Activated CD8-positive, alpha-beta memory T cell treated with anti-CD3 and anti-CD28 coated beads, Interleukin-2, amount 50 U/mL, for 1 hour (primary cell): Measurements from ENCODE around the gene OVCA2.

Source experiments
- DNase-seq: peaks from one replicate; pipeline ENCODE4 v3.0.0-alpha.2; 2020; ENCODE audit errors: extremely low read depth

The OVCA2 gene

GRCh38 chr17:2087597-2088211, 45.9 kb downstream of the OVCA2 start:
- no peak for DNase-seq

GRCh38 chr17:2089021-2089422, 47.2 kb downstream of the OVCA2 start:
- no peak for DNase-seq

GRCh38 chr17:2090210-2090641, 48.4 kb downstream of the OVCA2 start:
- DNase-seq = no peak

GRCh38 chr17:2090804-2091534, 49.1 kb downstream of the OVCA2 start:
- no peak for DNase-seq

GRCh38 chr17:2092253-2092652, 50.4 kb downstream of the OVCA2 start:
- DNase-seq = no peak
